ENCODE results near the gene CENPVL2. TPM values are rescaled to one million over a fixed set of nuclear protein-coding genes. Genes with fewer than 3 reads are reported as not detected.
"Not testable (repeated sequence)": the region's sequence is repeated elsewhere in the genome, so short reads cannot be mapped to it uniquely, and the experiment has no call there.

Gene CENPVL2
- total and polyA plus RNA-seq, 4 donors: not detected

- H3K36me3 ChIP-seq (ENCODE audit: control insufficient read depth in 4 of 4, insufficient read depth in 3 of 4, low read depth in 1 of 4, low read length in 3 of 4): no peaks in the 10 kb centered on the region
- no peak overlapping the region for H3K27ac ChIP-seq (ENCODE audit: low read depth in 1 of 2, low read length in 2 of 2)
- DNase-seq (ENCODE audit: low spot score): no peak
- no peak overlapping the region for H3K4me3 ChIP-seq (ENCODE audit: low read depth in 1 of 3, low read length in 3 of 3)
- 71% methylated on average over 6 of the region's 6 CpGs for WGBS
- peaks cover 0 to 5% (median 0%) of the 10 kb centered on the region in 4 donors for H3K9me3 ChIP-seq (ENCODE audit: control insufficient read depth in 4 of 4, low read length in 3 of 4)
- no peaks in the 10 kb centered on the region for H3K27me3 ChIP-seq (ENCODE audit: control insufficient read depth in 4 of 4, insufficient read depth in 4 of 4, low read length in 3 of 4)
- H3K4me1 ChIP-seq (ENCODE audit: control insufficient read depth in 4 of 4, insufficient read depth in 4 of 4, low read length in 3 of 4): no peaks in the 10 kb centered on the region
- H3K9ac ChIP-seq (ENCODE audit: low read depth in 1 of 2, low read length in 2 of 2): no peak overlapping the region
- TF ChIP-seq FOXA1 (IDR thresholded peaks at IDR 0.05): no peak
- no peak for TF ChIP-seq FOXA2 (IDR thresholded peaks at IDR 0.05)
- no peak for TF ChIP-seq HNF4G (IDR thresholded peaks at IDR 0.05)
- no peak for TF ChIP-seq SP1 (IDR thresholded peaks at IDR 0.05)
- TF ChIP-seq RXRA (IDR thresholded peaks at IDR 0.05): no peak
- TF ChIP-seq NR2F2 (IDR thresholded peaks at IDR 0.05): no peak
- no peak for TF ChIP-seq JUND (IDR thresholded peaks at IDR 0.05)
- no peak for TF ChIP-seq REST (IDR thresholded peaks at IDR 0.05)
- TF ChIP-seq RAD21 (IDR thresholded peaks at IDR 0.05): no peak
Measured at GRCh38 chrX:51694254-51694653, 11.6 kb upstream of the CENPVL2 start.

- not testable (repeated sequence) for H3K9me3 ChIP-seq (ENCODE audit: control insufficient read depth in 4 of 4, low read length in 3 of 4); DNase-seq (ENCODE audit: low spot score); H3K9ac ChIP-seq (ENCODE audit: low read depth in 1 of 2, low read length in 2 of 2); H3K4me3 ChIP-seq (ENCODE audit: low read depth in 1 of 3, low read length in 3 of 3); H3K27me3 ChIP-seq (ENCODE audit: control insufficient read depth in 4 of 4, insufficient read depth in 4 of 4, low read length in 3 of 4); H3K36me3 ChIP-seq (ENCODE audit: control insufficient read depth in 4 of 4, insufficient read depth in 3 of 4, low read depth in 1 of 4, low read length in 3 of 4); H3K27ac ChIP-seq (ENCODE audit: low read depth in 1 of 2, low read length in 2 of 2); H3K4me1 ChIP-seq (ENCODE audit: control insufficient read depth in 4 of 4, insufficient read depth in 4 of 4, low read length in 3 of 4)
- no CpG with 5 or more reads among the region's 88 CpGs for WGBS
Measured at GRCh38 chrX:51681808-51682719, 567 bp downstream of the CENPVL2 start.

GRCh38 chrX:51679689-51680433, 2.8 kb downstream of the CENPVL2 start:
- H3K27me3 ChIP-seq (ENCODE audit: control insufficient read depth in 4 of 4, insufficient read depth in 4 of 4, low read length in 3 of 4); H3K9ac ChIP-seq (ENCODE audit: low read depth in 1 of 2, low read length in 2 of 2); H3K4me3 ChIP-seq (ENCODE audit: low read depth in 1 of 3, low read length in 3 of 3); H3K36me3 ChIP-seq (ENCODE audit: control insufficient read depth in 4 of 4, insufficient read depth in 3 of 4, low read depth in 1 of 4, low read length in 3 of 4); H3K27ac ChIP-seq (ENCODE audit: low read depth in 1 of 2, low read length in 2 of 2); H3K9me3 ChIP-seq (ENCODE audit: control insufficient read depth in 4 of 4, low read length in 3 of 4); H3K4me1 ChIP-seq (ENCODE audit: control insufficient read depth in 4 of 4, insufficient read depth in 4 of 4, low read length in 3 of 4); DNase-seq (ENCODE audit: low spot score): not testable (repeated sequence)
- WGBS: no CpG with 5 or more reads among the region's 18 CpGs

All from liver (tissue), 9 donors.